Activated naive CD4-positive, alpha-beta T cell treated with anti-CD3 and anti-CD28 coated beads for 36 hours (primary cell): ENCODE data around the gene PYGB. TPM values are rescaled to one million over a fixed set of nuclear protein-coding genes. Genes with fewer than 3 reads are reported as not detected.
A peak's percentile ranks its signal among the peaks of the same experiment; 100 is the strongest.

Experiments used
- CTCF ChIA-PET: fragments of 350-600 bp; sonication (Branson Sonifier 250); formaldehyde crosslinking; loops from one replicate; lab custom pipeline; 2021; ENCODE audit warnings: antibody characterized with exemption; lab: Charles Lee
- DNase-seq: peaks from one replicate; pipeline ENCODE4 v3.0.0-alpha.2; 2020
- H3K27ac Mint-ChIP-seq: one replicate; pipeline ENCODE4 v1.8.0; 2021; ENCODE audit warnings: mild to moderate bottlenecking, mixed read lengths
- H3K27me3 Mint-ChIP-seq: one replicate; pipeline ENCODE4 v1.8.0; 2021; ENCODE audit warnings: low read depth, mixed read lengths
- H3K36me3 Mint-ChIP-seq: one replicate; pipeline ENCODE4 v1.8.0; 2021; ENCODE audit warnings: low read depth, mixed read lengths
- H3K4me1 Mint-ChIP-seq: one replicate; pipeline ENCODE4 v1.8.0; 2021; ENCODE audit warnings: low read depth, mixed read lengths
- H3K4me3 Mint-ChIP-seq: one replicate; pipeline ENCODE4 v1.8.0; 2021; ENCODE audit warnings: mild to moderate bottlenecking, moderate library complexity, mixed read lengths
- H3K9me3 Mint-ChIP-seq: one replicate; pipeline ENCODE4 v1.8.0; 2021; ENCODE audit warnings: mixed read lengths
- intact Hi-C: fragments of 100-400 bp; cut with micrococcal nuclease; formaldehyde crosslinking; loops from one replicate; pipeline ENCODE4 v1.15.1; 2023
- total RNA-seq, 2 experiments: library from RNA; stranded (reverse); gene quantifications; one replicate each; pipeline ENCODE4 v1.2.3, GENCODE V29; 2021

The PYGB gene
- total RNA-seq, 2 experiments from 2014 or later = 19.6 to 20.0 TPM

GRCh38 chr20:25279403-25279802, 31.5 kb downstream of the PYGB start:
- H3K27ac Mint-ChIP-seq = no peak overlapping the region
- peaks cover 12% of the 10 kb centered on the region for H3K36me3 Mint-ChIP-seq
- H3K4me1 Mint-ChIP-seq = peaks cover 1% of the 10 kb centered on the region
- H3K9me3 Mint-ChIP-seq = no peaks in the 10 kb centered on the region
- H3K27me3 Mint-ChIP-seq = no peaks in the 10 kb centered on the region
- DNase-seq = no peak
- intact Hi-C loops = no loop called here
- CTCF ChIA-PET = no interaction called here
- no peak overlapping the region for H3K4me3 Mint-ChIP-seq

DNA sequence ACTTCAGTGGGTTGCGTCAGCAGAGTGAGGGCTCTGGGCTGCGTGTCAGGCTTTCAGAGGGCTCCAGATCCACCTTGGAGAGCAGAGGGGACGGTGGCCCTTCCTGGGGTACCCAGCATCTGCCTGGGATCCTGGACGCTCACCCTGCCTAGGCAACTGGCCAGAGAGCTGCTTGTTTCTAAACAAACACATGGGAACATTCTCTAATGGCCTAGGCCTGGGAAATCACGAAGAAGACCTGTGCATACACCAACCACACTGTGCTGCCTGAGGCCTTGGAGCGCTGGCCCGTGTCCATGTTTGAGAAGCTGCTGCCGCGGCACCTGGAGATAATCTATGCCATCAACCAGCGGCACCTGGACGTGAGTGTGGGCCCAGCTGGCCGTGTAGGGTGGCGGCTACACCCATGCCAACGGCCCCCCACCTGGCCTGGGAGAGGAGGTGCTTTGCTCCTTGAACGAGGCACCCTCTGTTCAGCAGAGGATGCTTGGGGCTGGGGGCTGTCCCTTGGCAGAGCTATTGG, 32.2 kb downstream of the PYGB start:
- intact Hi-C loops = no loop called here
- Mint-ChIP-seq H3K36me3 (peaks cover 12% of the 10 kb centered on the region), H3K27me3 (no peaks in the 10 kb centered on the region), H3K4me1 (peaks cover 1% of the 10 kb centered on the region), H3K9me3 (no peaks in the 10 kb centered on the region), H3K4me3 (no peak overlapping the region), H3K27ac (no peak overlapping the region)
- CTCF ChIA-PET = no interaction called here
- DNase-seq = no peak

DNA sequence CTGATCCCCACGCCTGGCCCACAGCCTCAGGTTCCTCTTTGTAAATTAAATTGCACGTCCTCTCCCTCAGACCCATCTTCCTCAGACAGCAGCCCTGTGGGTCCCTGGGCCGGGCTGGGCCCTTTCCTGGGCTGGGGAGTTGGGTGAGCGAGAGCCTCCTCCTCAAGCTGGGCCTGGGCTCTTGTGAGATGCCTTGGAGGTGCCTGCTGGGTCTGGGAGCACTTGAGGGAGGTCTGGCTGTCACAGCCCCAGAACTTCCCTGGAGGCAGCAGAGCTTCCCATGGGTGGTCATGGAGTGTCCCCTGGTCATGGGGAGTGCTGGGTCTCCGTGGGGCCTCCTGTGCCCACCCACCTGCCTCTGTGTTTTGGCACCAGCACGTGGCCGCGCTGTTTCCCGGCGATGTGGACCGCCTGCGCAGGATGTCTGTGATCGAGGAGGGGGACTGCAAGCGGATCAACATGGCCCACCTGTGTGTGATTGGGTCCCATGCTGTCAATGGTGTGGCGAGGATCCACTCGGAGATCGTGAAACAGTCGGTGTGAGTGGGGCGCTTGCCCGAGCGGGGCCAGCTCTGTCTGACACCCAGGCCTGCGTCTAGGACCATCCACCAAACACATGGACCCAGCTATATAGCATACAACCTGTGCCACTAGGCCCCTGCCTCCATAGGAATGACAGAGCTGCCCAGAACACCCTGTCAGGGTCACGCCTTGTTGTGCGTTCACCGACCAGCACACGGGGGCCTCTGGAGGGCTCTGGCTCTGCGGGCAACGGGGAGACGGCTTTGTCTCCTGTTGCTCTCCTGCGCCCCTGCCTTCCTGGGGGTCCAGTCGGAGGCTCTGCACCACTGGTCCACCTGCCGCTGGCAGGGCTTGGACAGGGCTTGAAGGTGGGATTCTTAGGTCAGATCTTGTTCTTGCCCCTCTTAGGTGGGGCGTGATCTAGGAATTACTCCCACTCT, 33.0 kb downstream of the PYGB start:
- CTCF ChIA-PET = interaction anchor here (1.4 kb wide), 1 partner anchor 118 kb away, joined by 5 read pairs; no protein-coding TSS in a partner anchor
- intact Hi-C loops = no loop called here
- peaks cover 7% of the 10 kb centered on the region for H3K36me3 Mint-ChIP-seq

DNA sequence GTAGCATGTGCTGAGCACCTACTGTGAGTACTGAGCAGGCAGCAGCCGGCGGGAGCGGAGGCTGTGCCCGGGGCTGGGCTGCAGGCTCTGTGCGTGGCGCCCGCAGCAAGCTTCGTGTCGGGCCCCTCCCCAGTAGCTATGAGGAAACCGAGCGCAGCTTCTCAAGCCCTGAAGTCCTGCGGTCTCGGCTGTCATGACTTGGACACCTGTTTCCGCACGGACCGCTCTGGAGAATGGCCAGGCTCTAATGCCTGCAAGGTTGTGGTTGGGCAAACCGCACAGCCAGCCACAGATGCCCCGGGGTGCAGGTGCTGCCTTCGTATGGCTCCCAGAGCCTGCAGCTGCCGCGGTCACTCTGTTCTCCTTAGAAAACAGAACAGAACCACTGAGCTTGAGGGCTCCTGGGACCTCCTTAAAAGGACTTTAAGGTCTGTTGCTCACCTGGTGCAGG, 33.7 kb downstream of the PYGB start:
- no peaks in the 10 kb centered on the region for H3K27me3 Mint-ChIP-seq
- H3K9me3 Mint-ChIP-seq = no peaks in the 10 kb centered on the region
- no peak overlapping the region for H3K4me3 Mint-ChIP-seq
- H3K36me3 Mint-ChIP-seq = peaks cover 7% of the 10 kb centered on the region
- no peak overlapping the region for H3K27ac Mint-ChIP-seq
- peaks cover 1% of the 10 kb centered on the region for H3K4me1 Mint-ChIP-seq
- DNase-seq = peak; percentile 16
- CTCF ChIA-PET = interaction anchor here (1.4 kb wide), 1 partner anchor 117 kb away, joined by 5 read pairs; no protein-coding TSS in a partner anchor
- intact Hi-C loops = no loop called here

More for the DNA sequence above, 33.0 kb downstream of the PYGB start:
- no peak overlapping the region for H3K4me3 Mint-ChIP-seq
- DNase-seq = no peak
- H3K9me3 Mint-ChIP-seq = no peaks in the 10 kb centered on the region
- H3K27me3 Mint-ChIP-seq = no peaks in the 10 kb centered on the region
- H3K4me1 Mint-ChIP-seq = peaks cover 1% of the 10 kb centered on the region
- no peak overlapping the region for H3K27ac Mint-ChIP-seq

DNA sequence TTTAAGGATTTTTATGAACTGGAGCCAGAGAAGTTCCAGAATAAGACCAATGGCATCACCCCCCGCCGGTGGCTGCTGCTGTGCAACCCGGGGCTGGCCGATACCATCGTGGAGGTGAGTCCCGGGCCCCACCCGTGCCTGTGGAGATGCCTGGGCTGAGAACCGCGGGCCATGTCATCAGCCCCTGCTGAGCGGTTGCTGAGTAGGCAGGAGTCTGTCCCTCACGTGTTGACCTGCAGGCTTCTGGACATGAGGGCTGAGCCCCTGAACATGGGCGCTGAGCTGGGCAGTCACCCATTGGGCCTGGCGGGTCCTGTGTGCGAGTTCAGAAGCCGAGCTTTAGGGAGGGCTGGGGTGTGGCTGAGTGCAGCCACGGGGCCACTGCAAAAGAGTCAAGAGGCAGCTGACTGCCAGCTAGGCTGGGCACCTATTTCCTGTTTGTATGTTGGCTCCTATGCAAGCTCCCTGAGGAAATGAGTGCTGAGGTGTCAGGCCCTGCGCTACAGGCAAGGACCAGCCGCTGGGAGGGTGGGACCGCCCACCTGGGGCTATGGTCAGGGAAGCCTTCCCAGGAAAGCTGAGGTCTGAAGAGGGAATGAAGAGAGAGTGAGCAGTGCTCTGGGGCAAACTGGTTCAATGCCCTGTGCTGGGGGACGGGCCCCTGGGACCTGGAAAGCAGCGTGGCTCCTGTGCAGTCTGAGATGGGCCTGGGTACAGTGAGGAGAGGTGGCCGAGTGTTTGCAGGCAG, 34.3 kb downstream of the PYGB start:
- no peaks in the 10 kb centered on the region for H3K27me3 Mint-ChIP-seq
- no peak overlapping the region for H3K4me3 Mint-ChIP-seq
- intact Hi-C loops = no loop called here
- peak overlapping the region; percentile 61 for H3K27ac Mint-ChIP-seq
- DNase-seq = no peak
- peaks cover 11% of the 10 kb centered on the region for H3K36me3 Mint-ChIP-seq
- CTCF ChIA-PET = interaction anchor here (1.4 kb wide), 1 partner anchor 117 kb away, joined by 5 read pairs; no protein-coding TSS in a partner anchor
- H3K9me3 Mint-ChIP-seq = no peaks in the 10 kb centered on the region
- peaks cover 1% of the 10 kb centered on the region for H3K4me1 Mint-ChIP-seq

DNA sequence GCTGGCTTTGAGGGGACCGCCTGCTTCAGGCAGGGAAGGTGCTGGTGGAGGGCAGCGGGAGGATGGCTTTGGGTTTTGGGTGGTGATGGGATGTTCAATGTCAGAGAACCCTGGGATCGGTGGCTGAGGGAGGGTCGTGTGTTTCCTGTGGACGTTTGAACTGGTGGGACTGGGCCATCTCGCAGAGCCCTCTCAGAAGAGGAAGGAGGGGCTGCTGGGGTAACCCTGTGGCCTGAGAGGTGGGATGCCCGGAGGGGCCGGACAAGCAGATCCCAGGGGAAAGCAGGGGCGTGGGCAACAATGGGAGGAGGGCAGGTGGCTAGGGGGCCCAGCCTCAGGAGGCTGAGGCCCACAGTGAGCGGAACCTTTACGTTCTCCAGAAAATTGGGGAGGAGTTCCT, 34.9 kb downstream of the PYGB start:
- CTCF ChIA-PET = no interaction called here
- peaks cover 1% of the 10 kb centered on the region for H3K4me1 Mint-ChIP-seq
- peaks cover 11% of the 10 kb centered on the region for H3K36me3 Mint-ChIP-seq
- no peak for DNase-seq
- intact Hi-C loops = no loop called here
- H3K27me3 Mint-ChIP-seq = no peaks in the 10 kb centered on the region
- no peaks in the 10 kb centered on the region for H3K9me3 Mint-ChIP-seq
- peak overlapping the region; percentile 61 for H3K27ac Mint-ChIP-seq
- no peak overlapping the region for H3K4me3 Mint-ChIP-seq

- Mint-ChIP-seq H3K4me1 (peaks cover 1% of the 10 kb centered on the region), H3K4me3 (no peak overlapping the region), H3K27ac (no peak overlapping the region), H3K9me3 (no peaks in the 10 kb centered on the region), H3K27me3 (no peaks in the 10 kb centered on the region), H3K36me3 (peaks cover 11% of the 10 kb centered on the region)
- CTCF ChIA-PET = interaction anchor here (0.6 to 1.0 kb wide), 2 partner anchors 11 to 405 kb away, joined by 3 read pairs; no protein-coding TSS in a partner anchor
- DNase-seq = no peak
- intact Hi-C loops = no loop called here
Measured at GRCh38 chr20:25283221-25283951, 35.5 kb downstream of the PYGB start.

GRCh38 chr20:25284131-25284601, 36.3 kb downstream of the PYGB start:
- CTCF ChIA-PET = interaction anchor here (1.0 kb wide), 1 partner anchor 11 kb away, joined by 3 read pairs; no protein-coding TSS in a partner anchor
- DNase-seq = no peak
- Mint-ChIP-seq H3K27me3 (no peaks in the 10 kb centered on the region), H3K36me3 (peaks cover 11% of the 10 kb centered on the region), H3K4me3 (no peak overlapping the region), H3K27ac (no peak overlapping the region), H3K9me3 (no peaks in the 10 kb centered on the region), H3K4me1 (peaks cover 1% of the 10 kb centered on the region)
- intact Hi-C loops = no loop called here

DNA sequence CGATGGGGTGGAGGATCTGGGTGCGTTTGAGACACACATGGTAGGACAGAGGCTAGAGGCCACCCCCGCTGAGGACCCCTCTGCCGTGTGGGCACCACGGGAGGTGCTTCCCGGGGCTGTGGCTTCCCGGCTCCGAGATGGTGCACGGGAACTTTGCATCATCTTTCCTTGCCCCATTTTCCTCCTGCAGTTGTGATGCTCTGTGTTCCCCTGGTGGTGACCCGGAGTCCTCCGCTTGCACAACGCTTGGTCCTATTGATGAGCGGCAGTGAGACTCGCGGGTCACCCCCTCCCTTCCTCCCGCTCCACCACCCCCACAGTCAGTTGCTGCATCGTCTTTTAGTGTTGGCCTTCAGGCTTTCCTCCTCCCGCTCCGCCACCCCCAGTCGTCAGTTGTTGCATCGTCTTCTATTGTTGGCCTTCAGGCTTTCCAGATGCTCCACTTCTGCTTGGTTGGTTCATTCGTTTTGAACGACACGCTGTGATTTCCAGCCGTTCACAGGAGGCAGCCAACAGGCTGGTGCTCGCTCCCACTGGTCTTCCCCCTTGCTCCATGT, 37.3 kb downstream of the PYGB start:
- CTCF ChIA-PET = no interaction called here
- no peaks in the 10 kb centered on the region for H3K9me3 Mint-ChIP-seq
- peaks cover 1% of the 10 kb centered on the region for H3K4me1 Mint-ChIP-seq
- H3K27me3 Mint-ChIP-seq = no peaks in the 10 kb centered on the region
- H3K27ac Mint-ChIP-seq = no peak overlapping the region
- no peak for DNase-seq
- intact Hi-C loops = no loop called here
- peaks cover 11% of the 10 kb centered on the region for H3K36me3 Mint-ChIP-seq
- no peak overlapping the region for H3K4me3 Mint-ChIP-seq

GRCh38 chr20:25285856-25286798, 38.2 kb downstream of the PYGB start:
- no peak for DNase-seq
- no peaks in the 10 kb centered on the region for H3K27me3 Mint-ChIP-seq
- peaks cover 1% of the 10 kb centered on the region for H3K4me1 Mint-ChIP-seq
- H3K36me3 Mint-ChIP-seq = peaks cover 11% of the 10 kb centered on the region
- no peaks in the 10 kb centered on the region for H3K9me3 Mint-ChIP-seq
- H3K4me3 Mint-ChIP-seq = no peak overlapping the region
- intact Hi-C loops = no loop called here
- CTCF ChIA-PET = no interaction called here
- no peak overlapping the region for H3K27ac Mint-ChIP-seq

DNA sequence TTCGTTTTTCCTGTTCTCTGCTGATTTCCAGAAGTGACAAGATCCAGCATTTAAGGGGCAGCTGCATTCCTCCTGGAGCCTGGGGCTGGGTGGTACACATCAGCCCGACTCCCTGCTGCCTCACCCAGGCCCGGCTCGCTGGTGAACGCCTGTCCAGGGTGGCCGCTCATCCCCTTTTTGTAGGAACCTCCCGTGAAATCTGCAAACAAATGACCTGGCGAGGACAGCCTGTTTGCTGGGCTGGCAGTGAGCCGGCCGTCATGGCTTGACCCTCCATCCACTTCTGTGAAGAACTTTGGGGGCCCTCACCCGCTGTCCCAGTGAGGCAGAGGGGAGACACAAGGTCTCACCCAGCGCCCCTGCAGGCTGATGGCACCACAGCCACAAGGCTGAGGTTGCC, 39.0 kb downstream of the PYGB start:
- no peak for DNase-seq
- CTCF ChIA-PET = no interaction called here
- H3K4me3 Mint-ChIP-seq = no peak overlapping the region
- H3K4me1 Mint-ChIP-seq = no peaks in the 10 kb centered on the region
- no peaks in the 10 kb centered on the region for H3K9me3 Mint-ChIP-seq
- H3K36me3 Mint-ChIP-seq = peaks cover 11% of the 10 kb centered on the region
- no peaks in the 10 kb centered on the region for H3K27me3 Mint-ChIP-seq
- intact Hi-C loops = no loop called here
- H3K27ac Mint-ChIP-seq = no peak overlapping the region
